GM12801 (cell line): ENCODE results near the gene NCK2.

Experiments
- CTCF ChIP-seq: IDR thresholded peaks from one replicate; pipeline ENCODE4 v1.5.1; 2011; ENCODE audit warnings: control low read depth; ENCODE audit not compliant: insufficient read length; ENCODE audit errors: extremely low read depth

NCK2 gene

GRCh38 chr2:105824446-105824845, 79.7 kb downstream of the NCK2 start:
- TF ChIP-seq CTCF, result no peak

- no peak for TF ChIP-seq CTCF
Measured at GRCh38 chr2:105827351-105828096, 82.8 kb downstream of the NCK2 start.

- no peak for TF ChIP-seq CTCF
Measured at GRCh38 chr2:105828558-105828957, 83.8 kb downstream of the NCK2 start.

GRCh38 chr2:105834931-105835330, 90.2 kb downstream of the NCK2 start:
- no peak for TF ChIP-seq CTCF

- no peak for TF ChIP-seq CTCF
Measured at GRCh38 chr2:105836341-105836740, 91.6 kb downstream of the NCK2 start.

- TF ChIP-seq CTCF, result no peak
Measured at GRCh38 chr2:105836840-105837692, 92.4 kb downstream of the NCK2 start.

- no peak for TF ChIP-seq CTCF
Measured at GRCh38 chr2:105839793-105840192, 95.1 kb downstream of the NCK2 start.
